WTC11 (cell line): ENCODE measurements around the gene NOC2L. TPM values are rescaled to one million over a fixed set of nuclear protein-coding genes. Genes with fewer than 3 reads are reported as not detected.

Experiments used
- ATAC-seq: fragments of 200-7000 bp; cut with Tn5 transposase; 2 replicates; pipeline ENCODE4 v1.10.0; 2021; ENCODE audit warnings: mild to moderate bottlenecking, moderate library complexity
- CTCF ChIA-PET: fragments of 300-600 bp; sonication (Branson Sonifier 250); formaldehyde crosslinking; loops from one replicate; lab custom pipeline; 2021; ENCODE audit warnings: antibody characterized with exemption; lab: Charles Lee
- POLR2A ChIA-PET: fragments of 350-600 bp; sonication (Branson Sonifier 250); formaldehyde crosslinking; loops from one replicate; lab custom pipeline; 2021; ENCODE audit warnings: antibody characterized with exemption; lab: Charles Lee
- DNase-seq: peaks from one replicate; pipeline ENCODE4 v3.0.0; 2021; ENCODE audit warnings: low spot score
- H3K27ac Mint-ChIP-seq: 2 replicates; pipeline ENCODE4 v1.8.0; 2021; ENCODE audit warnings: mixed read lengths
- H3K27me3 Mint-ChIP-seq: 2 replicates; pipeline ENCODE4 v1.8.0; 2021; ENCODE audit warnings: low read depth, mild to moderate bottlenecking, moderate library complexity, mixed read lengths
- H3K36me3 Mint-ChIP-seq: 2 replicates; pipeline ENCODE4 v1.8.0; 2021; ENCODE audit warnings: mixed read lengths
- H3K4me1 Mint-ChIP-seq: 2 replicates; pipeline ENCODE4 v1.8.0; 2022; ENCODE audit warnings: mixed read lengths
- H3K4me3 Mint-ChIP-seq: 2 replicates; pipeline ENCODE4 v1.8.0; 2021; ENCODE audit warnings: mild to moderate bottlenecking, moderate library complexity, mixed read lengths
- H3K9me3 Mint-ChIP-seq: 2 replicates; pipeline ENCODE4 v1.8.0; 2021; ENCODE audit warnings: mixed read lengths
- GRHL2 ChIP-seq: fragments of 250-450 bp; sonication (Bioruptor Pico); IDR thresholded peaks from 2 replicates; pipeline ENCODE4 v1.8.0; 2022; ENCODE audit warnings: mild to moderate bottlenecking, moderate library complexity; ENCODE audit not compliant: insufficient replicate concordance, severe bottlenecking
- HMGA2 ChIP-seq: fragments of 250-450 bp; sonication (Bioruptor Pico); IDR thresholded peaks from 2 replicates; pipeline ENCODE4 v1.4.0; 2021; ENCODE audit warnings: mild to moderate bottlenecking, moderate library complexity
- MYBL2 ChIP-seq: sonication (generic); formaldehyde crosslinking; IDR thresholded peaks from 2 replicates; pipeline ENCODE4 v1.8.1; 2023; ENCODE audit warnings: mild to moderate bottlenecking, moderate library complexity, missing genetic modification reagents
- NFATC4 ChIP-seq: fragments of 250-450 bp; sonication (Bioruptor Pico); IDR thresholded peaks from 2 replicates; pipeline ENCODE4 v1.9.0; 2021; ENCODE audit warnings: mild to moderate bottlenecking
- RORB ChIP-seq: fragments of 250-450 bp; sonication (Bioruptor Pico); IDR thresholded peaks from 2 replicates; pipeline ENCODE4 v1.9.0; 2021; ENCODE audit warnings: mild to moderate bottlenecking
- SP1 ChIP-seq: sonication (generic); formaldehyde crosslinking; conservative IDR thresholded peaks from 2 replicates; pipeline ENCODE4 v1.8.1; 2022; ENCODE audit warnings: missing genetic modification reagents
- TEAD4 ChIP-seq: sonication (generic); formaldehyde crosslinking; IDR thresholded peaks from 2 replicates; pipeline ENCODE4 v1.8.0; 2022; ENCODE audit warnings: mild to moderate bottlenecking, missing genetic modification reagents
- TP53 ChIP-seq: sonication (generic); formaldehyde crosslinking; IDR thresholded peaks from 2 replicates; pipeline ENCODE4 v1.8.1; 2023; ENCODE audit warnings: mild to moderate bottlenecking, missing genetic modification reagents
- ZNF317 ChIP-seq: sonication (generic); formaldehyde crosslinking; IDR thresholded peaks from 2 replicates; pipeline ENCODE4 v1.8.1; 2023; ENCODE audit warnings: low read depth, mild to moderate bottlenecking, moderate library complexity, missing genetic modification reagents, borderline replicate concordance
- ZNF396 ChIP-seq: fragments of 250-450 bp; sonication (Bioruptor Pico); IDR thresholded peaks from 2 replicates; pipeline ENCODE4 v1.8.0; 2021; ENCODE audit warnings: mild to moderate bottlenecking, moderate library complexity, borderline replicate concordance
- ZNF671 ChIP-seq: fragments of 250-450 bp; sonication (Bioruptor Pico); IDR thresholded peaks from 2 replicates; pipeline ENCODE4 v1.8.0; 2021; ENCODE audit warnings: mild to moderate bottlenecking
- total RNA-seq: library from RNA; stranded (reverse); gene quantifications from 3 replicates; pipeline ENCODE4 v1.2.3, GENCODE V29; 2021
- TF ChIP-seq, protein P1 (sequence below): sonication (generic); formaldehyde crosslinking; IDR thresholded peaks from 2 replicates; pipeline ENCODE4 v1.8.0; 2022; ENCODE audit warnings: mild to moderate bottlenecking, missing genetic modification reagents
- TF ChIP-seq, protein P2 (sequence below): fragments of 250-450 bp; sonication (Bioruptor Pico); IDR thresholded peaks from 2 replicates; pipeline ENCODE4 v1.8.0; 2021; ENCODE audit warnings: mild to moderate bottlenecking
- TF ChIP-seq, protein P3 (sequence below): sonication (generic); formaldehyde crosslinking; IDR thresholded peaks from 2 replicates; pipeline ENCODE4 v1.8.1; 2023; ENCODE audit warnings: mild to moderate bottlenecking, missing genetic modification reagents, moderate library complexity
- TF ChIP-seq, protein P4 (sequence below): sonication (generic); formaldehyde crosslinking; IDR thresholded peaks from 2 replicates; pipeline ENCODE4 v1.8.1; 2022; ENCODE audit warnings: mild to moderate bottlenecking, moderate library complexity, missing genetic modification reagents
- TF ChIP-seq, protein P5 (sequence below): sonication (generic); formaldehyde crosslinking; IDR thresholded peaks from 2 replicates; pipeline ENCODE4 v1.8.0; 2023; ENCODE audit warnings: mild to moderate bottlenecking, missing genetic modification reagents
- TF ChIP-seq, protein P6 (sequence below): fragments of 250-450 bp; sonication (Bioruptor Pico); IDR thresholded peaks from 2 replicates; pipeline ENCODE4 v2.1.2; 2022; ENCODE audit warnings: mild to moderate bottlenecking, moderate library complexity
- TF ChIP-seq, protein P7 (sequence below): sonication (generic); formaldehyde crosslinking; IDR thresholded peaks from 2 replicates; pipeline ENCODE4 v1.8.1; 2023; ENCODE audit warnings: mild to moderate bottlenecking, missing genetic modification reagents

NOC2L gene
- total RNA-seq, 1 experiment from 2014 or later, result 182 TPM

DNA sequence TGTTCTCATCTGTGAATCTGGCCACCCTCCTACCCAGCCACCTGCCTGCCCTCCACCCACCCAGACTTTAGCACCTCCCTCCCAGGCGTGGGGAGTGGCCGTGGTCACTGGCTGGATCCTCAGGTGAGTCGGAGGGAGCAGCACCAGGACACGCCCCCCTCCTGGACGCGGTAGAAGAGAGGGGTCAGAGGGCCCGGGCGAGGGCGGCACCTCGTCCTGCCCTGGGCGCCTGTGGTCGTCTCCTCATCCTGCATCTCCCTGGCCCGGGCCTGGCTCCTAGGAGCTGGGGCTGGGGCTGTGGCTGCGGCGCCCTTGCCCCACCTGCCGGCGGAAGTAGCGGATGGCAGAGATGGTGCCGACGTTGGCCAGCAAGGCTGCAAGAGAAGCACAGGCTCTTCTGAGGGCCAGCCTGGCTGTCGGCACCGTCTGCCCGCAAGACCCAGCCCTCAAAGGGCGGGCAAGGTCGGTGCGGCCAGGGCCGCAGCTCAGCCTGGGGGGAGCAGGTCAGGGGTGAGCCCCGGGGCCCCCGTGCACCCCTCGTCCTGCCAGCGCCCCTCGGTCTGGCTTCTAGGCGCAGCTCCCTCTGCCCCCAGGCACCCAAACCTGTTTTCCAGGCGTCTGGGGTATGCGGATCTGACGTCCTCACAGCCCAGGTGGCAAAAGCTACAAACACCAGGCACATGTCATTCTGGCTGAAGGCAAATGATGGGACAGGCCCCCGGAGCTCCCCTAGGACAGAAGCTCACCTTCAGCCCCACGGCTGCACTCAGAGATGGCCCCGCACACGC lies 17.0 kb upstream of the NOC2L start:
- ATAC-seq (peak; percentile 83), DNase-seq (peak; percentile 74)
- peaks cover 4% of the 10 kb centered on the region for H3K4me1 Mint-ChIP-seq
- ChIA-PET POLR2A (interaction anchor here (0.6 kb wide), 2 partner anchors 22 to 199 kb away, joined by 3 read pairs; no protein-coding TSS in a partner anchor), CTCF (interaction anchor here (0.7 to 1.5 kb wide), 12 partner anchors 8 to 316 kb away, joined by 3 to 8 read pairs (median 5); partner anchors contain the start of gene PLEKHN1)
- H3K27ac Mint-ChIP-seq, result peak overlapping the region; percentile 50; the same call in 1 of the 2 replicates
- peak overlapping the region; percentile 25; the same call in 1 of the 2 replicates for H3K4me3 Mint-ChIP-seq
- TF ChIP-seq TP53 (no peak), RORB (CRISPR knock-in tag) (no peak), HMGA2 (CRISPR knock-in tag) (no peak), GRHL2 (CRISPR knock-in tag) (no peak), TEAD4 (CRISPR knock-in tag) (no peak), ZNF317 (CRISPR knock-in tag) (no peak), MYBL2 (CRISPR knock-in tag) (no peak), ZNF396 (no peak), NFATC4 (CRISPR knock-in tag) (no peak), SP1 (CRISPR knock-in tag) (peak; percentile 29; the same call in 1 of the 2 replicates), ZNF671 (CRISPR knock-in tag) (no peak)
- TF ChIP-seq, protein P1, sequence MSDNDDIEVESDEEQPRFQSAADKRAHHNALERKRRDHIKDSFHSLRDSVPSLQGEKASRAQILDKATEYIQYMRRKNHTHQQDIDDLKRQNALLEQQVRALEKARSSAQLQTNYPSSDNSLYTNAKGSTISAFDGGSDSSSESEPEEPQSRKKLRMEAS (CRISPR knock-in tag), result peak; percentile 51
- TF ChIP-seq, protein P2, sequence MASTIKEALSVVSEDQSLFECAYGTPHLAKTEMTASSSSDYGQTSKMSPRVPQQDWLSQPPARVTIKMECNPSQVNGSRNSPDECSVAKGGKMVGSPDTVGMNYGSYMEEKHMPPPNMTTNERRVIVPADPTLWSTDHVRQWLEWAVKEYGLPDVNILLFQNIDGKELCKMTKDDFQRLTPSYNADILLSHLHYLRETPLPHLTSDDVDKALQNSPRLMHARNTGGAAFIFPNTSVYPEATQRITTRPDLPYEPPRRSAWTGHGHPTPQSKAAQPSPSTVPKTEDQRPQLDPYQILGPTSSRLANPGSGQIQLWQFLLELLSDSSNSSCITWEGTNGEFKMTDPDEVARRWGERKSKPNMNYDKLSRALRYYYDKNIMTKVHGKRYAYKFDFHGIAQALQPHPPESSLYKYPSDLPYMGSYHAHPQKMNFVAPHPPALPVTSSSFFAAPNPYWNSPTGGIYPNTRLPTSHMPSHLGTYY (CRISPR knock-in tag), result no peak
- TF ChIP-seq, protein P3, sequence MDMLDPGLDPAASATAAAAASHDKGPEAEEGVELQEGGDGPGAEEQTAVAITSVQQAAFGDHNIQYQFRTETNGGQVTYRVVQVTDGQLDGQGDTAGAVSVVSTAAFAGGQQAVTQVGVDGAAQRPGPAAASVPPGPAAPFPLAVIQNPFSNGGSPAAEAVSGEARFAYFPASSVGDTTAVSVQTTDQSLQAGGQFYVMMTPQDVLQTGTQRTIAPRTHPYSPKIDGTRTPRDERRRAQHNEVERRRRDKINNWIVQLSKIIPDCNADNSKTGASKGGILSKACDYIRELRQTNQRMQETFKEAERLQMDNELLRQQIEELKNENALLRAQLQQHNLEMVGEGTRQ, result no peak
- TF ChIP-seq, protein P4, sequence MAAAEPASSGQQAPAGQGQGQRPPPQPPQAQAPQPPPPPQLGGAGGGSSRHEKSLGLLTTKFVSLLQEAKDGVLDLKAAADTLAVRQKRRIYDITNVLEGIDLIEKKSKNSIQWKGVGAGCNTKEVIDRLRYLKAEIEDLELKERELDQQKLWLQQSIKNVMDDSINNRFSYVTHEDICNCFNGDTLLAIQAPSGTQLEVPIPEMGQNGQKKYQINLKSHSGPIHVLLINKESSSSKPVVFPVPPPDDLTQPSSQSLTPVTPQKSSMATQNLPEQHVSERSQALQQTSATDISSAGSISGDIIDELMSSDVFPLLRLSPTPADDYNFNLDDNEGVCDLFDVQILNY (CRISPR knock-in tag), result no peak
- TF ChIP-seq, protein P5, sequence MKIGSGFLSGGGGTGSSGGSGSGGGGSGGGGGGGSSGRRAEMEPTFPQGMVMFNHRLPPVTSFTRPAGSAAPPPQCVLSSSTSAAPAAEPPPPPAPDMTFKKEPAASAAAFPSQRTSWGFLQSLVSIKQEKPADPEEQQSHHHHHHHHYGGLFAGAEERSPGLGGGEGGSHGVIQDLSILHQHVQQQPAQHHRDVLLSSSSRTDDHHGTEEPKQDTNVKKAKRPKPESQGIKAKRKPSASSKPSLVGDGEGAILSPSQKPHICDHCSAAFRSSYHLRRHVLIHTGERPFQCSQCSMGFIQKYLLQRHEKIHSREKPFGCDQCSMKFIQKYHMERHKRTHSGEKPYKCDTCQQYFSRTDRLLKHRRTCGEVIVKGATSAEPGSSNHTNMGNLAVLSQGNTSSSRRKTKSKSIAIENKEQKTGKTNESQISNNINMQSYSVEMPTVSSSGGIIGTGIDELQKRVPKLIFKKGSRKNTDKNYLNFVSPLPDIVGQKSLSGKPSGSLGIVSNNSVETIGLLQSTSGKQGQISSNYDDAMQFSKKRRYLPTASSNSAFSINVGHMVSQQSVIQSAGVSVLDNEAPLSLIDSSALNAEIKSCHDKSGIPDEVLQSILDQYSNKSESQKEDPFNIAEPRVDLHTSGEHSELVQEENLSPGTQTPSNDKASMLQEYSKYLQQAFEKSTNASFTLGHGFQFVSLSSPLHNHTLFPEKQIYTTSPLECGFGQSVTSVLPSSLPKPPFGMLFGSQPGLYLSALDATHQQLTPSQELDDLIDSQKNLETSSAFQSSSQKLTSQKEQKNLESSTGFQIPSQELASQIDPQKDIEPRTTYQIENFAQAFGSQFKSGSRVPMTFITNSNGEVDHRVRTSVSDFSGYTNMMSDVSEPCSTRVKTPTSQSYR (CRISPR knock-in tag), result no peak
- TF ChIP-seq, protein P6, sequence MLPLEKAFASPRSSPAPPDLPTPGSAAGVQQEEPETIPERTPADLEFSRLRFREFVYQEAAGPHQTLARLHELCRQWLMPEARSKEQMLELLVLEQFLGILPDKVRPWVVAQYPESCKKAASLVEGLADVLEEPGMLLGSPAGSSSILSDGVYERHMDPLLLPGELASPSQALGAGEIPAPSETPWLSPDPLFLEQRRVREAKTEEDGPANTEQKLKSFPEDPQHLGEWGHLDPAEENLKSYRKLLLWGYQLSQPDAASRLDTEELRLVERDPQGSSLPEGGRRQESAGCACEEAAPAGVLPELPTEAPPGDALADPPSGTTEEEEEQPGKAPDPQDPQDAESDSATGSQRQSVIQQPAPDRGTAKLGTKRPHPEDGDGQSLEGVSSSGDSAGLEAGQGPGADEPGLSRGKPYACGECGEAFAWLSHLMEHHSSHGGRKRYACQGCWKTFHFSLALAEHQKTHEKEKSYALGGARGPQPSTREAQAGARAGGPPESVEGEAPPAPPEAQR (CRISPR knock-in tag), result no peak
- TF ChIP-seq, protein P7, sequence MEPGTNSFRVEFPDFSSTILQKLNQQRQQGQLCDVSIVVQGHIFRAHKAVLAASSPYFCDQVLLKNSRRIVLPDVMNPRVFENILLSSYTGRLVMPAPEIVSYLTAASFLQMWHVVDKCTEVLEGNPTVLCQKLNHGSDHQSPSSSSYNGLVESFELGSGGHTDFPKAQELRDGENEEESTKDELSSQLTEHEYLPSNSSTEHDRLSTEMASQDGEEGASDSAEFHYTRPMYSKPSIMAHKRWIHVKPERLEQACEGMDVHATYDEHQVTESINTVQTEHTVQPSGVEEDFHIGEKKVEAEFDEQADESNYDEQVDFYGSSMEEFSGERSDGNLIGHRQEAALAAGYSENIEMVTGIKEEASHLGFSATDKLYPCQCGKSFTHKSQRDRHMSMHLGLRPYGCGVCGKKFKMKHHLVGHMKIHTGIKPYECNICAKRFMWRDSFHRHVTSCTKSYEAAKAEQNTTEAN (CRISPR knock-in tag), result no peak
- peaks cover 3% of the 10 kb centered on the region for H3K9me3 Mint-ChIP-seq
- peaks cover 3% of the 10 kb centered on the region; the same call in 1 of the 2 replicates for H3K36me3 Mint-ChIP-seq
- H3K27me3 Mint-ChIP-seq, result peaks cover 6% of the 10 kb centered on the region
